ENCODE measurements around the gene MUL1. TPM values are rescaled to one million over a fixed set of nuclear protein-coding genes. Genes with fewer than 3 reads are reported as not detected.
A peak's percentile ranks its signal among the peaks of the same experiment; 100 is the strongest.

Gene MUL1
- total and polyA plus RNA-seq, 2 donors (not counting 1 experiment from before 2014, with no cell fraction given), result 25.7 to 26.9 TPM

DNA sequence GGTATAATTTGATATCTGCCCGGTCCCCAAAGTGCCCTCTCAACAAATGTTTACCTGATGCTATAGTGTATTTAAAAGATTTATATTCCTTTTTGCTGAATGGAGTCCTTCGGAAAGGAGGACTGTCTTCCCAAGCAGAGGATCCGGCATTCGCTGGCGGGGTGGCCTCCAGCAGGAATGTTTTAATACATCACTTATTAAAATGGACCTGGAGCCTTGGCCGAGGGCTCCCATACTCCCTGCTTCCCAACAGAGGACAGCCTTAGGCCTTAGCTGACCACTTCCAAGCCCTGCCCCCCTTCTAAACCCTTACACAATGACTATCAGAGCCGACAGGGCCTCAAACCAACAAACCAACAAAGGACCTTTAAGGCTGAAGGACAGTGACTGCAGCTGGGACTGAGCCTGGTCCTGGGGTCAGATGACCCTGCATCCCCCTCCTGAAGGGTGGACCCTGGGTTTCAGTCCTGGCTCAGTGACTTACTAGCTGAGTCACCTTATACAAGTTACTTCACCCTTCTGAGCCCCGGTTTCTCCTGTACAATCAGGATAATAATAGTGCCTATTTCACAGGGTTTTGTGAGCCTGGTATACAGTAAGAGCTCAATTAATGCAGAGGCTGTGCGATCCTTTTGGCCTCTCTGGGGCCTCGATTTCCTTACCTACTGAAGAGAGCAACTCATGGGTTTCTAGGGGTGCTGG lies 27.6 kb downstream of the MUL1 start:
- Histone ChIP-seq H3K79me2 (ENCODE audit: control insufficient read depth, insufficient read depth, low read length) (peaks cover 28% of the 10 kb centered on the region), H3K27ac (ENCODE audit: insufficient read depth, low read length) (no peak overlapping the region), H3K4me3 (replicated peaks in 1 of 4; ENCODE audit: control extremely low read depth in 1 of 4, insufficient read depth in 1 of 4, low read depth in 3 of 4, low read length in 4 of 4) (no peak overlapping the region), H3K4me2 (ENCODE audit: extremely low read depth, insufficient read depth, low read length) (no peak overlapping the region), H2AFZ (ENCODE audit: low read length) (no peak overlapping the region), H3K9ac (ENCODE audit: insufficient read depth, low read length) (no peak overlapping the region), H3K27me3 (ENCODE audit: control insufficient read depth, insufficient read depth, low read length) (no peaks in the 10 kb centered on the region), H3K4me1 (ENCODE audit: control insufficient read depth, extremely low read depth, insufficient read depth, low read length) (peaks cover 46% of the 10 kb centered on the region), H3K36me3 (ENCODE audit: control insufficient read depth, insufficient read depth, low read length) (no peaks in the 10 kb centered on the region), H3K9me3 (ENCODE audit: control insufficient read depth, insufficient read depth, low read depth, low read length) (no peaks in the 10 kb centered on the region), H4K20me1 (ENCODE audit: control insufficient read depth, extremely low read depth, insufficient read depth, low read length) (no peaks in the 10 kb centered on the region)
- TF ChIP-seq, protein P1, sequence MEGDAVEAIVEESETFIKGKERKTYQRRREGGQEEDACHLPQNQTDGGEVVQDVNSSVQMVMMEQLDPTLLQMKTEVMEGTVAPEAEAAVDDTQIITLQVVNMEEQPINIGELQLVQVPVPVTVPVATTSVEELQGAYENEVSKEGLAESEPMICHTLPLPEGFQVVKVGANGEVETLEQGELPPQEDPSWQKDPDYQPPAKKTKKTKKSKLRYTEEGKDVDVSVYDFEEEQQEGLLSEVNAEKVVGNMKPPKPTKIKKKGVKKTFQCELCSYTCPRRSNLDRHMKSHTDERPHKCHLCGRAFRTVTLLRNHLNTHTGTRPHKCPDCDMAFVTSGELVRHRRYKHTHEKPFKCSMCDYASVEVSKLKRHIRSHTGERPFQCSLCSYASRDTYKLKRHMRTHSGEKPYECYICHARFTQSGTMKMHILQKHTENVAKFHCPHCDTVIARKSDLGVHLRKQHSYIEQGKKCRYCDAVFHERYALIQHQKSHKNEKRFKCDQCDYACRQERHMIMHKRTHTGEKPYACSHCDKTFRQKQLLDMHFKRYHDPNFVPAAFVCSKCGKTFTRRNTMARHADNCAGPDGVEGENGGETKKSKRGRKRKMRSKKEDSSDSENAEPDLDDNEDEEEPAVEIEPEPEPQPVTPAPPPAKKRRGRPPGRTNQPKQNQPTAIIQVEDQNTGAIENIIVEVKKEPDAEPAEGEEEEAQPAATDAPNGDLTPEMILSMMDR (conservative IDR thresholded peaks at IDR 0.05 in 1 of 2, IDR thresholded peaks at IDR 0.05 in 1 of 2; ENCODE audit: low read depth in 1 of 2, low read length in 2 of 2), result no peak
- no peak for TF ChIP-seq EZH2 (IDR thresholded peaks at IDR 0.05; ENCODE audit: low read length, missing control alignments)
- DNase-seq (ENCODE audit: low read depth in 2 of 2), result no peak

DNA sequence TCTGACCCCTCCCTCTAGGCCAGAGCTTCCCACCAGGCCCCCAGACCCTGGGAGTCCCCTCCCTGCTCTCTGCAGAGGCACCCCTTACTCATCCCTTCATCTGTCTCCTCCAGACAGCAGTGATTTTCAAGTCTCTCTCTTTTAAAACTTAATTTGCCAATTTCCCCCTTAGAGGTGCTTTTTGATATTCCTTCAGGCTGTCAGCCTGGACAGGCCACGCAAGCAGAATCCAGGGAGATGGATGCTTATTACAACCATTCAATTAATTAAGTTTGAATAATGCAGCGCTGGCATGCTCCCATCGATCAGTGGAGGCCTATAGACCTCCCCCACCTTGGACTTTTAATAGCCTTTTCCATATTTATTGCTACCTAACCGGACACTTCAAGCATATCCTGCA lies 28.1 kb downstream of the MUL1 start:
- Histone ChIP-seq H3K27me3 (ENCODE audit: control insufficient read depth, insufficient read depth, low read length) (no peaks in the 10 kb centered on the region), H3K9me3 (ENCODE audit: control insufficient read depth, insufficient read depth, low read depth, low read length) (no peaks in the 10 kb centered on the region), H3K9ac (ENCODE audit: insufficient read depth, low read length) (no peak overlapping the region), H3K79me2 (ENCODE audit: control insufficient read depth, insufficient read depth, low read length) (peaks cover 24% of the 10 kb centered on the region), H3K27ac (ENCODE audit: insufficient read depth, low read length) (no peak overlapping the region), H4K20me1 (ENCODE audit: control insufficient read depth, extremely low read depth, insufficient read depth, low read length) (no peaks in the 10 kb centered on the region), H2AFZ (ENCODE audit: low read length) (no peak overlapping the region), H3K36me3 (ENCODE audit: control insufficient read depth, insufficient read depth, low read length) (no peaks in the 10 kb centered on the region), H3K4me1 (ENCODE audit: control insufficient read depth, extremely low read depth, insufficient read depth, low read length) (peaks cover 46% of the 10 kb centered on the region), H3K4me3 (replicated peaks in 1 of 4; ENCODE audit: control extremely low read depth in 1 of 4, insufficient read depth in 1 of 4, low read depth in 3 of 4, low read length in 4 of 4) (no peak overlapping the region), H3K4me2 (ENCODE audit: extremely low read depth, insufficient read depth, low read length) (no peak overlapping the region)
- no peak for TF ChIP-seq EZH2 (IDR thresholded peaks at IDR 0.05; ENCODE audit: low read length, missing control alignments)
- TF ChIP-seq, protein P1 (conservative IDR thresholded peaks at IDR 0.05 in 1 of 2, IDR thresholded peaks at IDR 0.05 in 1 of 2; ENCODE audit: low read depth in 1 of 2, low read length in 2 of 2), result no peak
- DNase-seq (ENCODE audit: low read depth in 2 of 2), result no peak

DNA sequence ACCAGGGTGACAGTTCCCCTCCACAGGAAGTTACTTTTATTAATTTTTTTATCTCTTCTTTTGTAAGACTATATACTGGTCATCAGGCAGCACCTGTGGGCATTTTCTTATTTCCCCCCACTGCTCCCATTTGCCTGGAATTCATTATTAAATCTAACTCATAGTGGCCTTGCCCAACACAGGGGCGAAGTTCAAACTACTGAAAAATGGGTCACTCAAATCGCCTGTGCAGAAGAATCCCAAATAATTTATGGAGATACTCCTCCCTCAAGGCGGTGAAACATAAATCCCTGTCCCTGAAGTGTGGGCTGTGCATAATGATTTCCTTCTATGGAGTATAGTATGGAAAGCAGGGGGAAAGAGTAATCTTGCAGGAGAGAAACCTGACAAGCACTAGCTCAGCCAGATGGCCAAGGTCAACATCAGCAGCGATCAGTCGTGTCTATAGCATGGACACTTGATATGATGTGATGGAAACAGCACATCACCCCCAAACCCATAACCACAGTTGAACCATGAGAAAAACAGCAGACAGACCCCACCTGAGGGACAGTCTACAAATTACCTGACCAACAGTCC lies 29.8 kb downstream of the MUL1 start:
- Histone ChIP-seq H3K27ac (ENCODE audit: insufficient read depth, low read length) (no peak overlapping the region), H3K36me3 (ENCODE audit: control insufficient read depth, insufficient read depth, low read length) (no peaks in the 10 kb centered on the region), H3K4me2 (ENCODE audit: extremely low read depth, insufficient read depth, low read length) (peak overlapping the region; percentile 7), H3K9me3 (ENCODE audit: control insufficient read depth, insufficient read depth, low read depth, low read length) (no peaks in the 10 kb centered on the region), H4K20me1 (ENCODE audit: control insufficient read depth, extremely low read depth, insufficient read depth, low read length) (no peaks in the 10 kb centered on the region), H3K4me3 (replicated peaks in 1 of 4; ENCODE audit: control extremely low read depth in 1 of 4, insufficient read depth in 1 of 4, low read depth in 3 of 4, low read length in 4 of 4) (no peak overlapping the region), H3K4me1 (ENCODE audit: control insufficient read depth, extremely low read depth, insufficient read depth, low read length) (peaks cover 48% of the 10 kb centered on the region), H3K79me2 (ENCODE audit: control insufficient read depth, insufficient read depth, low read length) (peaks cover 8% of the 10 kb centered on the region), H3K27me3 (ENCODE audit: control insufficient read depth, insufficient read depth, low read length) (no peaks in the 10 kb centered on the region), H3K9ac (ENCODE audit: insufficient read depth, low read length) (no peak overlapping the region), H2AFZ (ENCODE audit: low read length) (no peak overlapping the region)
- no peak for DNase-seq (ENCODE audit: low read depth in 2 of 2)
- TF ChIP-seq, protein P1 (conservative IDR thresholded peaks at IDR 0.05 in 1 of 2, IDR thresholded peaks at IDR 0.05 in 1 of 2; ENCODE audit: low read depth in 1 of 2, low read length in 2 of 2), result no peak
- no peak for TF ChIP-seq EZH2 (IDR thresholded peaks at IDR 0.05; ENCODE audit: low read length, missing control alignments)

All from fibroblast of lung (primary cell).